Tibial nerve (tissue), 4 donors: ENCODE measurements around the gene RRP1B. TPM values are rescaled to one million over a fixed set of nuclear protein-coding genes. Genes with fewer than 3 reads are reported as not detected.

ENCODE experiments used
- DNase-seq, 2 donors: peaks; one replicate each; pipeline ENCODE4 v3.0.0-alpha.2; 2019; ENCODE audit warnings: low spot score in 2 of 2
- H3K27ac ChIP-seq, 4 donors: fragments of 200-600 bp; sonication (generic) in 3 of 4; one replicate each; pipeline ENCODE4 v1.5.1; 2017 to 2019; ENCODE audit warnings: mild to moderate bottlenecking in 1 of 4
- H3K27me3 ChIP-seq, 2 donors: fragments of 200-600 bp; sonication (generic) in 1 of 2; one replicate each; pipeline versions ENCODE4 v1.5.1 to v1.6.0; 2017 to 2019
- H3K36me3 ChIP-seq, 3 donors: fragments of 200-600 bp; sonication (generic); one replicate each; pipeline ENCODE4 v1.5.1; 2018 to 2019
- H3K4me1 ChIP-seq, 4 donors: fragments of 200-600 bp; sonication (generic) in 3 of 4; one replicate each; pipeline ENCODE4 v1.5.1; 2017 to 2019
- H3K4me3 ChIP-seq, 4 donors: fragments of 200-600 bp; sonication (generic) in 3 of 4; one replicate each; pipeline ENCODE4 v1.5.1; 2017 to 2019; ENCODE audit warnings: mild to moderate bottlenecking in 1 of 4, moderate library complexity in 1 of 4
- H3K9me3 ChIP-seq, 4 donors: fragments of 200-600 bp; sonication (generic) in 3 of 4; one replicate each; pipeline ENCODE4 v1.5.1; 2017 to 2019
- EP300 ChIP-seq, 2 donors: sonication (generic); formaldehyde crosslinking; IDR thresholded peaks; one replicate each; pipeline ENCODE4 v1.6.1; 2017; ENCODE audit warnings: antibody characterized with exemption in 2 of 2, mild to moderate bottlenecking in 1 of 2
- POLR2A ChIP-seq, 2 donors: fragments of 450-650 bp; IDR thresholded peaks; one replicate each; pipeline ENCODE4 v1.6.1; 2017; ENCODE audit warnings: antibody characterized with exemption in 2 of 2, mild to moderate bottlenecking in 2 of 2, moderate library complexity in 2 of 2
- WGBS, 2 donors: methylation state at CpG; one replicate each; pipeline ENCODE4 v1.1.5; 2018; 5-methylcytosine and 5-hydroxymethylcytosine counted together
- total RNA-seq, 4 donors: library from RNA; depleted of rRNA; stranded (reverse); fragments of >200 nt; gene quantifications; one replicate each; pipeline ENCODE4 v1.1.0, GENCODE V29; 2016
- TF ChIP-seq, protein P1 (sequence below), 5 experiments: fragments of 200-600 bp in 3 of 5; fragments of 450-650 bp in 2 of 5; sonication (generic) in 3 of 5; IDR thresholded peaks; one replicate each; pipeline ENCODE4 v1.5.1; 2016 to 2019; ENCODE audit warnings: antibody characterized with exemption in 5 of 5, mild to moderate bottlenecking in 3 of 5, moderate library complexity in 2 of 5

Gene RRP1B
- total RNA-seq, 4 donors from 2014 or later, result 21.4 to 29.4 (median 25.5) TPM

DNA sequence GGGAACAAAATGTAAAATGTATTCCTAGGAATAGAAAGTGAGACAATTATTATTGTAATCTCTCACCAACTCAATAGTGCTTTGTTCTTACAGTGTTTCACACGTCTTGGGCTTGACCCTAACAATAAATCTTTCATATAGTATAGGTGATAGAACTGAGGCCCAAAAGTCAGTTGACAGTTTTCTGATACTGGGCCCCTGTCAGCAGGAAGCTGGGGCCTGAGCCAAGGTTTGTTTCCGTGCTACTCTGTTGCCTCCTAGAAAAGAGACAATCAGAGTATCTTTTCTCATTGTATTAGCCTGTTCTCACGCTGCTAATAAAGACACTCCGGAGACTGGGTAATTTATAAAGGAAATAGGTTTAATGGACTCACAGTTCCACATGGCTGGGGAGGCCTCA is 5.0 kb downstream of the RRP1B start:
- Histone ChIP-seq H3K9me3 (peaks cover 0 to 6% (median 0%) of the 10 kb centered on the region in 4 donors), H3K4me3 (no peak overlapping the region), H3K4me1 (peaks cover 0 to 26% (median 4%) of the 10 kb centered on the region in 4 donors), H3K27me3 (no peaks in the 10 kb centered on the region), H3K27ac (no peak overlapping the region), H3K36me3 (peaks cover 0 to 47% (median 0%) of the 10 kb centered on the region in 3 donors)
- no peak for DNase-seq
- WGBS, 2 donors, result 28 to 59% methylated on average over 4 of the region's 4 CpGs
- TF ChIP-seq EP300 (IDR thresholded peaks at IDR 0.05), result no peak
- TF ChIP-seq, protein P1, sequence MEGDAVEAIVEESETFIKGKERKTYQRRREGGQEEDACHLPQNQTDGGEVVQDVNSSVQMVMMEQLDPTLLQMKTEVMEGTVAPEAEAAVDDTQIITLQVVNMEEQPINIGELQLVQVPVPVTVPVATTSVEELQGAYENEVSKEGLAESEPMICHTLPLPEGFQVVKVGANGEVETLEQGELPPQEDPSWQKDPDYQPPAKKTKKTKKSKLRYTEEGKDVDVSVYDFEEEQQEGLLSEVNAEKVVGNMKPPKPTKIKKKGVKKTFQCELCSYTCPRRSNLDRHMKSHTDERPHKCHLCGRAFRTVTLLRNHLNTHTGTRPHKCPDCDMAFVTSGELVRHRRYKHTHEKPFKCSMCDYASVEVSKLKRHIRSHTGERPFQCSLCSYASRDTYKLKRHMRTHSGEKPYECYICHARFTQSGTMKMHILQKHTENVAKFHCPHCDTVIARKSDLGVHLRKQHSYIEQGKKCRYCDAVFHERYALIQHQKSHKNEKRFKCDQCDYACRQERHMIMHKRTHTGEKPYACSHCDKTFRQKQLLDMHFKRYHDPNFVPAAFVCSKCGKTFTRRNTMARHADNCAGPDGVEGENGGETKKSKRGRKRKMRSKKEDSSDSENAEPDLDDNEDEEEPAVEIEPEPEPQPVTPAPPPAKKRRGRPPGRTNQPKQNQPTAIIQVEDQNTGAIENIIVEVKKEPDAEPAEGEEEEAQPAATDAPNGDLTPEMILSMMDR (IDR thresholded peaks at IDR 0.05), result no peak
- no peak for TF ChIP-seq POLR2A (IDR thresholded peaks at IDR 0.05)

DNA sequence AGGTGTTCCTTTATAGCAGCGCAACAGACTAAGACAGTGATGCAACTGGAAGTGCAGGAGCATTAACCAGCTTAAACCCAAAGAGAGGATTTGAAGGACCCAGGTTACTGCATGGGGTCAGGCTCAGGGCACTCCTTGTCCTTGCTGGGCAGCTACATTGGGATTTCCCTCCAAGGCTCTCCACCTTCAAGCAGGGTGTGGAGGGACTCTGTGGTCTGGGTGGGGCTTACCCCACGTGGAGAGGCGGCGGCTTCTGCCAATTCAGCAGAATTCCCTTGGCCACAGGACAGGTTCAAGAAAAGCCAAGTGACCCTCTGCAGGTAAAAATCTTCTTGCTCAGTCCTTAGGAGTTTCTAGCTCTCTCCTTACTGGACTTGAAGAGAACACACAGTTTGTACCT is 6.5 kb downstream of the RRP1B start:
- TF ChIP-seq, protein P1 (IDR thresholded peaks at IDR 0.05), result no peak
- TF ChIP-seq EP300 (IDR thresholded peaks at IDR 0.05), result no peak
- no peak for TF ChIP-seq POLR2A (IDR thresholded peaks at IDR 0.05)
- H3K4me1 ChIP-seq, result peaks cover 0 to 17% (median 4%) of the 10 kb centered on the region in 4 donors
- 89 to 97% methylated on average over 4 of the region's 4 CpGs for WGBS, 2 donors
- no peak overlapping the region for H3K4me3 ChIP-seq
- no peaks in the 10 kb centered on the region for H3K27me3 ChIP-seq
- peaks cover 0 to 60% (median 0%) of the 10 kb centered on the region in 3 donors for H3K36me3 ChIP-seq
- peaks cover 0 to 6% (median 0%) of the 10 kb centered on the region in 4 donors for H3K9me3 ChIP-seq
- DNase-seq, result no peak
- H3K27ac ChIP-seq, result no peak overlapping the region

DNA sequence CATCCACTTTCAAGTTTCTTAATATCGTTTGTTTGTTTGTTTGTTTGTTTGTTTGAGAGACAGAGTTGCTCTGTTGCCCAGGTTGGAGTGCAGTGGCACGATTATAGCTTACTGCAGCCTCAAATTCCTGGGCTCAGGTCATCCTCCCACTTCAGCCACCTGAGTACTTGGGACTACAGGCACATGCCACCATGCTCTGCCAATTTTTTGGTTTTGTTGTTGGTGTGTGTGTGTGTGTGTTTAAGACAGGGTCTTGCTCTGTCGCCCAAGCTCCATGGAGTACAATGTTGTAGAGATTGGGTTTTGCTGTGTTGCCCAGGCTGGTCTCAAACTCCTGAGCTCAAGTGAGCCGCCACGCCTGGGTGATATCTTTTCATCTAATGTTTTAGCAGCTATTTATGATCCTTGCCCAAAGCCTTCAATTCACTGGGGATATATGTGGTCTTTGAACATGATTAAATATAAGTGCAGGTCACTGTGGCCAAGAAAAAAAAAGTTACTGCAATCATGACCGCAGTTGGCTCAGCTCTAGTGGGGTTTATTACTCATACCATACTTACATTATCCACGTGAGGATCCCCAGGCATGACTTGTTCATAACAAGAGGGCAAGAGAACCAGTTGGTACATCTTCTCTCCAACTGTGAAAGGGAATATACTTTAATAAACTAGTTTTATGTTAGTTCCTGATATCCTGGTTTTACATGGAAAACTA is 8.0 kb downstream of the RRP1B start:
- 90 to 94% methylated on average over 7 of the region's 7 CpGs for WGBS, 2 donors
- Histone ChIP-seq H3K4me1 (peaks cover 0 to 2% (median 0%) of the 10 kb centered on the region in 4 donors), H3K36me3 (peaks cover 0 to 70% (median 0%) of the 10 kb centered on the region in 3 donors), H3K9me3 (peaks cover 0 to 6% (median 0%) of the 10 kb centered on the region in 4 donors), H3K4me3 (no peak overlapping the region), H3K27ac (no peak overlapping the region), H3K27me3 (no peaks in the 10 kb centered on the region)
- TF ChIP-seq, protein P1 (IDR thresholded peaks at IDR 0.05), result no peak
- TF ChIP-seq EP300 (IDR thresholded peaks at IDR 0.05) (no peak), POLR2A (IDR thresholded peaks at IDR 0.05) (no peak)
- DNase-seq, result no peak

DNA sequence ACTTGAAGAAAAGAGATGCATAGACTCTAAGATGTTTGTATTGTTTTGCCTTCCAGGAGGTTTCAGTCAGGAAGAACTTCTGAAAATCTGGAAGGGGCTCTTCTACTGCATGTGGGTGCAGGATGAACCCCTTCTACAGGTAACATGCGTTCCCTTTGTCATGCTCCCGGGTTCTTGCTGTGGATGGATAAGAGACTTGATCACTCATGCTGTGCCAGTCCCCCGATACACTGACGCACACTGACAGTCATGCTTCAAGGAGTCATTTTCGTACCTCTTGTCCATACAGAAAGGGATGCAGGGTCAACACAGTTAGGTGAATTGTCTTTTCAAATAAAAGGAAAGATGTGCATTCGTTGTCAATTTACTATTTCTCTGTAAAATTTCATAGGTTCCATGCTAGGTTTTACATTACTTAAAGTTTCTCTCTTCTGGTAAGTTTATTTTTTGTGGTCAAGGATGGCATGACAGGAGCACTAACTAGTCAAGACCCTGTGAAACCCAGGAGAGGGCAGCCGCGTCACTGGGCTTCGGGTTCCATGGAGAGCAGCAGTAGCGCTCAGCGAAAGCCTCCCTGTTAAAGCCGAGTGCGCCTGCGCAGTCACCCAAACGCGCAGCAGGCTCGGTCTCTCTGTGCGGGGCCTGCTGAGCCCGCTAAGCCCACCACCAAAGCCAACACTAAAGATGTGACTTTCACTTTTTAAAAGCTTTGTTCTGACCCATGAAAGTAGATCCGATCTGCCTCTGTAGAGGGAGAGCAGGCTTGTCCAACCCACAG is 10.7 kb downstream of the RRP1B start:
- WGBS, 2 donors, result 89% methylated on average over 20 of the region's 20 CpGs
- no peak for DNase-seq

More for the DNA sequence above, 10.7 kb downstream of the RRP1B start:
- Histone ChIP-seq H3K36me3 (peaks cover 0 to 69% (median 0%) of the 10 kb centered on the region in 3 donors), H3K4me1 (no peaks in the 10 kb centered on the region), H3K9me3 (peaks cover 0 to 6% (median 0%) of the 10 kb centered on the region in 4 donors), H3K27ac (no peak overlapping the region), H3K27me3 (no peaks in the 10 kb centered on the region), H3K4me3 (no peak overlapping the region)
- TF ChIP-seq, protein P1 (IDR thresholded peaks at IDR 0.05), result no peak
- TF ChIP-seq POLR2A (IDR thresholded peaks at IDR 0.05), result no peak
- TF ChIP-seq EP300 (IDR thresholded peaks at IDR 0.05), result no peak
